Inflammatory macrophage treated with lipopolysaccharide for 1 hour (primary cell): ENCODE results near the gene TMEM240.
"Not testable (repeated sequence)": the region's sequence is repeated elsewhere in the genome, so short reads cannot be mapped to it uniquely, and the experiment has no call there.

Source experiments
- DNase-seq, 2 donors: peaks; one replicate each; pipeline ENCODE4 v3.0.0-alpha.2; 2020 to 2022

TMEM240 gene

DNA sequence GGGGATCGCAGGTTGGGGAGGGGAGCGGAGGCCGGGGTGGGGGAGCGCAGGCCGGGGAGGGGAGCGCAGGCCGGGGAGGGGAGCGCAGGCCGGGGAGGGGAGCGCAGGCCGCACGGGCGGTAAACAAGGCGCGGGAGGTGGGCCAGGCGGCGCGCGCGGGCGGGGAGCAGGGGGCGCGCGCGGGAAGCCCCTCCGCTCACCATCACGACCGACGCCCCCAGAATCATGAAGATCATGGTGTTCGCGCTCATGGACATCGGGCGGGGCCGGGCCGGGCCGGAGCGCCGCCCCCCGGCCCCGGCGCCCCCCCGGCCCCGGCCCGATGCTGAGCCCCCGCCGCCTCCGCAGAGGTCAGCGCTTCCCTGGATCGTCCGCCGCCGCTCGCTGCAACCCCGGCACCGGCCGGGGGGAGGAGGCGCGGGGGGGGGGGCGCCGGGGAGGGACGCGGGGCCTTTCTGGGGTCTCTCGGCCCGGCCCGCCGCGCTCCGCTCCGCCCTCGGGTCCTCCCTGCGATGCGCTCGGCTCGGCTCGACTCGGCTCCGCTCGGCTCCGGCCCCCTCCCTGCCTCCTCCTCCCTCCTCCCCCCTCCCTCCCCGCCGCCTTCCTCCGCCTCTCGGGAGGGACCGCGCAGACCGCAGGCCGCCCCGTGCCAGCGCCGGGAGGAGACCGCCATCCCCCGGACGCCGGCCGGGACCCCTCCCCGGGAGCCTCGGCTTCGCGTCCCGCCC lies at the start of gene TMEM240:
Gene TMEM240 (minus strand): TSS at position 535 of the 728 bp plus-strand sequence. CDS start 278 bp downstream, at position 257.
- no peak for DNase-seq

DNA sequence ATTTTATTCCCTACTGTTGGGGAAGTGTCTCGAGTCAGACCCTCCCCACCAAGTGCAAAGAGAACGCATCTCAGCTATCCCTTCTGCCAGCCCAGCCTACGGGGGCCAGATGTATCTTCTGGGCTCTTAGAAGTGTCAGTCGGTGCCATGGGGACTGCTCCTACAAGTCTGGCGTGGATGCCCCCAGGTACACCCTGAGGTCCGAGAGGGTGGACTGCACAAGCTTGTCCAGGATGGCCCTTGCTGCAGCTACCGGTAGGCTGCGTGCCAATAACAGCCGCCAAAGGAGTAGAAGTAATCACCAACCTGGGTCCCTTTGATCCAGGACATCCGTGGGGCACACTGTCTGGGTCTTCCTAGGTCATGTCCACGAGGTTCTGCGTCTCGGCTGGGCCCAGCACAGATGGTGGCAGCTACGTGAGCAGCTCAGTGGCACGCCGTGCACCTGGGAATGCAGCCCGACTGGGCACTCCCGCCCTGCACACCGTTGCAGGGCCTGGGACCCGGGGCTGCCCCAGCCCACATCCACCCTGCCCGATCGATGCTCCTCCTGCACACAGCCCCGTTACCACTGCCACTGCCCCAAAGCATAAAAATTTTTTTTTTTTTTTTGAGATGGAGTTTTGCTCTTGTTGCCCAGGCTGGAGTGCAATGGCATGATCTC lies 43.1 kb upstream of the TMEM240 start:
- DNase-seq: no peak

GRCh38 chr1:1582585-1583346 lies 42.3 kb upstream of the TMEM240 start:
- DNase-seq: no peak

DNA sequence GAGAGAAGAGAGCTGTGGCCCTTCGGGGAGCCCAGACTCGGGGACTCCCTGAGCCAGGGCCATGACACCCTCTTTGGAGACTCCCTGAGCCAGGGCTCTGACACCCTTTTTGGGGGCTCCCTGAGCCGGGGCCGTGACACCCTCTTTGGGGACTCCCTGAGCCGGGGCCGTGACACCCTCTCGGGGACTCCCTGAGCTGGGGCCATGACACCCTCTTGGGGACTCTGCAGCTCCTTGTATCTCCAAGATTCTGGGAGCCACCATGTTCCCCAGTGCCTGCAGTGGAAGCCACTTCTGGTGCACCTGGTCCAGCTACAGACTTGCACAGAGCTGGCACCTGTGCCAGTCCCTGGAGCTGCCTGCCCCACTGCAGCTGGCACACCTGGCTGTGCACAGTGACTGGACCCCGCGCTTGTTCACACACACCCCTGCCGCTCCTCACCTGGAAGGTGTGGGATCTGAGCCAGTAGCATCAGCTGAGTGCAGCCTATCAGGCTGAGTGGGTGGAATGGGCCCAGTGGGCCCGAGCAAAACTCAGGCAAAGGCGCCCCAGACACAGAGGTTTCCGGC lies 38.0 kb upstream of the TMEM240 start:
- DNase-seq: no peak

GRCh38 chr1:1577367-1578011 lies 37.1 kb upstream of the TMEM240 start:
- no peak for DNase-seq

- peak; percentile 84 to 94 for DNase-seq
Observed at GRCh38 chr1:1574721-1575537, 34.5 kb upstream of the TMEM240 start, which contains the start of gene SSU72. SSU72 (minus strand) TSS chr1:1574863; CDS start chr1:1574557, 306 bp downstream.

DNA sequence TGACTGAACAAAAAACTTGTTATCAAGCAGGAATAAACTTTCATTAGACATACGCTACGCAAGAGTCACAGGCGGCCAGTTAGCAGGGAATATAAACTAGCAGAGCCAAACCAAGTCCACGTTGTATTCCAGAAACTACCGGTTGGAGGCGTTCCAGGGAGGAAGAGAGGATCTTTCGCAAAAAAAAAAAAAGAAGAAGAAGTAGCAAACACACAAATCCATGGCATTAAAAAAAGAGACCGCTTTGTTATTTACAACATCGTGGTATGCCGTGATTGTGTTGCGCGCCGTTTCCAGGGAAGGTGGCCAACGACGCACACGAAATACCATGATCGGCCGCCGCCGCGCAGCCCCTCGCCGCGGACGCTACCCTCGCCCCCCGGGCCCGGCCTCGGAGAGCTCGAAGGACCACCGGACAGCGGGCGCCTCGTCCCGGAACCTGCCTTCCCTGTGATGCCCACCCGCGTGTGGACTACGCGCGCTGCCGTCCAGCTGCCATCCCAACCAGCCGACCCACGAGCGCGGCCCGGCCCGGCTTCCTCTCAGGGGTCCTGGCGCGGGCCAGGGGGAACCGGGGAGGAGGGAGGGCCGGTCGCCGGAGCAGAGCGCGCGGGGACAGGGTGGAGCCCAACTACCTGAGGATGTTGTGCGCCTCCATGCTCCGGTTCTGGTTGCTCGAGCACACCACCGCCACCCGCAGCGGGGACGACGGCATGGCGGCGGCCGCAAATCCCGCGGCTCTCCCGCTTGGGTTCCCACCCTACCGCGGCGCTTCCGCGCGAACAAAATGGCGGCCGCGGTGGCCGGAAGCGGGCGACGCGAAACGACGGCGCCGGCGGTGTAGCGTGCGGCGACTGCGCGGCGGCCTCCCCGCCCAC lies 33.7 kb upstream of the TMEM240 start:
- peak; percentile 64 to 77 for DNase-seq

GRCh38 chr1:1569341-1569740 lies 28.9 kb upstream of the TMEM240 start:
- no peak for DNase-seq

DNA sequence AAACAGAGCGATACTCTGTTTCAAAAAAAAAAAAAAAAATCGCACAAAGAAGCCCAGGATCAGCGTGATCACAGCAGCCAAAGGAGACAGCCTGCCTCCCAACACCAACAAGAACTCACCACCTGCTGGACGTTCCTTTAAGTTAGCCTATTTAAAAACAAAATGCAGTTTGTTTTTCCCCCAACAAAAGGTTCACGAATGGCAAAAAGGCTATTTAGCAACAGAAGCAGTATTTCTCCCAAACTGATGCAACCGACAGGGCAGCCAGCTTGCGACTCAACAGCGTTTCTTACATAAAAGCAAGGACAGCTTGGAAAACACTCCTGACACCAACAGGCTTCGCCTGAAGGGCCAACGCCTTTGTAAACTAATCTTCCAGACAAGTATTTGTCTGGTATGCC lies 27.5 kb upstream of the TMEM240 start:
- DNase-seq: no peak

DNA sequence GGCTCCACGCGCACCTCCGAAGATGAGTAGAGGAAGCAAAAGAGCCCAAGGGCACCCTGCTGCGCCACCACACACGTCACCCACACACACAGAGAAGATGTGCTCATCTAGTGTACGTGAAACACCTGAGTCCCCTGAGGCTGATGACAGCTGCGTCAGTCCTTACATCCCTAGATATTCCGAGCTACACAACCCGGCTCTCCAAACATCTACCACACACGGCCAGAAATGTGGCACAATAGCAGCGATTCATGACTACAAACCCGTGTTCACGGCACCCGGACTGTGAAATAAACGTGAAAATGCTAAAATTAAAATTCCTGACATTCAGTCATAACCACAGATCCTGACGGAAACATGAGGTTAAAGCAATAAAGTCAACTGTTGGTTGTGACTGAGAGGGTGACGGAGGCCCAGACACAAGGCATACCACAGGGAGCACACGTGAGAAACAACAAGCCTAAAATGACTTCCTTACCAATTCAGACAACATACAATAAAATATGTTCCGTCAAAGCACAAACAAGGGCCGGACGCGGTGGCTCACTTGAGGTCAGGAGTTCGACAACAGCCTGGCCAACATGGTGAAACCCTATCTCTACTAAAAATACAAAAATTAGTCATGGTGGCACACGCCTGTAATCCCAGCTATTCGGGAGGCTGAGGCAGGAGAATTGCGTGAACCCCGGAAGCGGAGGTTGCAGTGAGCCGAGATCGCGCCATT lies 26.9 kb upstream of the TMEM240 start:
- no peak for DNase-seq

DNA sequence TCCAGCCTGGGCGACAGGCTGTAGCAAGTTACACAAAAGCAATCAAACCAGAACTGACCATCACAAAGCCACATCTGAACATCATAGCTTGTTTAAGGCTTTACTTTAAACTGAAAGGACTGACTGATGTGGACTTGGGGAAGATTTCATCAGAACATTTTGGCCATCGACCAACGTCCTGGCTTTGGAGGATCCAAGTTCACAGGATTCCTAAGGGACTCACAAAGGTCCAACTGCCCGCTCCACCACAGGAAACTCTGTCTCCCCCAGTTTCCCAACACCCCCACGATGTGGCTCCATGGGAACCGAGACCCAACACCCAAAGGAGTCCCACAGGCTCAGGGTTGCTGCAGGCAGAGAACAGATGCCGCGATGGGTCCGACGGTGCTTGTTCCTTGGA lies 24.9 kb upstream of the TMEM240 start:
- no peak for DNase-seq

GRCh38 chr1:1564268-1564667 lies 23.8 kb upstream of the TMEM240 start:
- DNase-seq: no peak

DNA sequence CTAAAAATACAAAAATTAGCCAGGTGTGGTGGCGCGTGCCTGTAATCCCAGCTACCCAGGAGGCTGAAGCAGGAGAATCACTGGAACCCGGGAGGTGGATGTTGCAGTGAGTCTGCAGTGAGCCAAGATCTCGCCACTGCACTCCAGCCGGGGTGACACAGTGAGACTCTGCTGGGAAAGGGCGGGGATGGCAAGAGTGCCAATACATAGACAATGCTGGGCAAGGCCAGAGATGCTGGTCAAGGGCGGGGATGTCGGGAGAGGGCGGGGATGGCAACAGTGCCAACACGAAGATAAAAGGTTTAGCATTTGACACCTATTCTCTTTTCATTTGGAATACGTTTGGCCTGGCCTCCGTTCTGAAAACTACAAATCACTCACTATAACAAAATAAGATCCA lies 23.3 kb upstream of the TMEM240 start:
- DNase-seq: no peak

GRCh38 chr1:1562556-1563195 lies 22.3 kb upstream of the TMEM240 start:
- DNase-seq: no peak

DNA sequence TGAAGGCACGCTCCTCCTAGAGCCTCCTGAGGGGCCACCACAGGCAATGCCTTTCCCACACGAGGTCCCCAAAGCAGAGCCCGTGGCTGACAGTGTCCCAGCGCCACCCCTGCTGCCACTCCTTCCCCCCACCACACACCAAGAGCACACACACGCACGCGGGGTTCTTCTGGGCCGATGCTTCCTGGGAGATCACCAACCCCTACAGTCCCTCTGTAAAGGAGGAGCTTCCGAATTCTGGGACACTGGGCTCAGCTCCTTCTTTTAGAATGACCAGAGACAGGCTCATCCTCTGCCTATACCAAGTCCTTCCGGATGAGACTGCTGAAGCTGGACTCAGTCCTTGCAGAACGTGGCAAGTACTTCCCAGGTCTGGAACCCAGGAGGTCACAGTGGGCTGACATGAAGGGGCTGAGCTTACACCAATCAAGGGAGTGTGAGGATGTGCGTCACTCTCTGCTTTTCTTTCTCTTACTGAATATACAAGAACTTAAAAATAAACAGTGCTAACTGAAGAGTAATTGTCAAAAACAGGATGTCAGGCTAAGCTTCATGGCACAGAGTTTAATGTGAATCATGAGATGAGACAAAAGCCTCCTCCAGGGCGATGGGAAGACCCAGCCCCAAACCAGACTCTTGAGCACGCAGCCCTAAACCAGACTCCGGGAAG lies 21.5 kb upstream of the TMEM240 start:
- no peak for DNase-seq

DNA sequence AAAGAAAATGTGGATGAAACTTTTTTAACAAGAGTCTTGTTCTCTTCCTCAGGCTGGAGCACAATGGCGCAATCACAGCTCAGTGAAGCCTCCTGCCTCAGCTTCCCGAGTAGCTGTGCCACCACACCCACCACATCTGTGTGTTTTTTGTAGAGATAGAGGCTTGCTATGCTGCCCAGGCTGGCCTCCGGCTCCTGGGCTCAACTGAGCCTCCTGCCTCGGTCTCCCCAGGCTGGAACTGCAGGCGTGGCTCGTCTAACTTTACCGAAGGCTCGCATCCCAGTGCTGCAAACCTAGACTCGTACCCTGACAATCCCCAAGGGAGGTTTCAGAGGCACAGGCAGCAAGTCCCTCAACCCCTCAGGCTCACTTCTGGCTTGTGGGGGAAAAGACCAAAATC lies 19.8 kb upstream of the TMEM240 start:
- no peak for DNase-seq

- no peak for DNase-seq
Observed at GRCh38 chr1:1559066-1559465, 18.6 kb upstream of the TMEM240 start.

- no peak for DNase-seq
Observed at GRCh38 chr1:1558591-1558990, 18.2 kb upstream of the TMEM240 start.

- not testable (repeated sequence) for DNase-seq
Observed at GRCh38 chr1:1557688-1558087, 17.3 kb upstream of the TMEM240 start.
